HK-2 (cell line): ENCODE results near the gene CT45A3.
"Not testable (repeated sequence)": the region's sequence is repeated elsewhere in the genome, so short reads cannot be mapped to it uniquely, and the experiment has no call there.

Experiments
- DNase-seq: peaks from one replicate; pipeline ENCODE4 v3.0.0-alpha.2; 2018; ENCODE audit not compliant: unreplicated experiment

Gene CT45A3, protein sequence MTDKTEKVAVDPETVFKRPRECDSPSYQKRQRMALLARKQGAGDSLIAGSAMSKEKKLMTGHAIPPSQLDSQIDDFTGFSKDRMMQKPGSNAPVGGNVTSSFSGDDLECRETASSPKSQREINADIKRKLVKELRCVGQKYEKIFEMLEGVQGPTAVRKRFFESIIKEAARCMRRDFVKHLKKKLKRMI

DNA sequence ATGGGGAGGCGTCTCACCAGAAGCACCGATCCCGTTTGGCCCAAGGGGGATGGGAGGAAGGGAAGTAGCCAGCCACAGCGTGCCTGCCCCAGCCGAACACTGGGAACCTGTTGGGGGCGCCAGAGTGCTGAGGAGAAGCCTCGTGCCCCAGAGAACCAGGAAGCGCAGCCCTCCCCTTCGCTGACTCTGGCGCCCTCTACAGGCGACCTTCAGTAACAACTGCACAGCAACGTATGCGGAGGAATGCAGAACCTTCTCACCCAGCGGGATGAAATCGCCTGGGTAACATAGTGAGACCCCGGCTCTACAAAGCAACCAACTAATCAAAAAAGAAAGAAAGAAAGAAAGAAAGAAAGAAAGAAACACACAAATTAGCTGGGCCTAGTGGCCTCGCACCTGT lies at the start of gene CT45A3:
Gene CT45A3 (minus strand): TSS at position 101 of the 400 bp plus-strand sequence. CDS start 3,747 bp downstream, outside the sequence.
- DNase-seq = not testable (repeated sequence)

DNA sequence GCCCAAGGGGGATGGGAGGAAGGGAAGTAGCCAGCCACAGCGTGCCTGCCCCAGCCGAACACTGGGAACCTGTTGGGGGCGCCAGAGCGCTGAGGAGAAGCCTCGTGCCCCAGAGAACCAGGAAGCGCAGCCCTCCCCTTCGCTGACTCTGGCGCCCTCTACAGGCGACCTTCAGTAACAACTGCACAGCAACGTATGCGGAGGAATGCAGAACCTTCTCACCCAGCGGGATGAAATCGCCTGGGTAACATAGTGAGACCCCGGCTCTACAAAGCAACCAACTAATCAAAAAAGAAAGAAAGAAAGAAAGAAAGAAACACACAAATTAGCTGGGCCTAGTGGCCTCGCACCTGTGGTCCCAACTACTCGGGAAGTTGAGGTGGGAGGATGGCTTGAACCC lies 34.7 kb upstream of the CT45A3 start, which contains the start of gene CT45A6:
Gene CT45A6 (minus strand): TSS at position 101 of the 400 bp plus-strand sequence. CDS start 3,794 bp downstream, outside the sequence.
- DNase-seq = not testable (repeated sequence)

DNA sequence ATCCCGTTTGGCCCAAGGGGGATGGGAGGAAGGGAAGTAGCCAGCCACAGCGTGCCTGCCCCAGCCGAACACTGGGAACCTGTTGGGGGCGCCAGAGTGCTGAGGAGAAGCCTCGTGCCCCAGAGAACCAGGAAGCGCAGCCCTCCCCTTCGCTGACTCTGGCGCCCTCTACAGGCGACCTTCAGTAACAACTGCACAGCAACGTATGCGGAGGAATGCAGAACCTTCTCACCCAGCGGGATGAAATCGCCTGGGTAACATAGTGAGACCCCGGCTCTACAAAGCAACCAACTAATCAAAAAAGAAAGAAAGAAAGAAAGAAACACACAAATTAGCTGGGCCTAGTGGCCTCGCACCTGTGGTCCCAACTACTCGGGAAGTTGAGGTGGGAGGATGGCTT lies 17.4 kb upstream of the CT45A3 start, which contains the start of gene CT45A5:
Gene CT45A5 (minus strand): TSS at position 101 of the 400 bp plus-strand sequence. CDS start 3,774 bp downstream, outside the sequence.
- not testable (repeated sequence) for DNase-seq

DNA sequence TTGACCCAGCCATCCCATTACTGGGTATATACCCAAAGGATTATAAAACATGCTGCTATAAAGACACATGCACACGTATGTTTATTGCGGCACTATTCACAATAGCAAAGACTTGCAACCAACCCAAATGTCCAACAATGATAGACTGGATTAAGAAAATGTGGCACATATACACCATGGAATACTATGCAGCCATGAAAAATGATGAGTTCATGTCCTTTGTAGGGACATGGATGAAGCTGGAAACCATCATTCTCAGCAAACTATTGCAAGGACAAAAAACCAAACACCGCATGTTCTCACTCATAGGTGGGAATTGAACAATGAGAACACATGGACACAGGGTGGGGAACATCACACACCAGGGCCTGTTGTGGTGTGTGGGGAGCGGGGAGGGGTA lies 23.3 kb downstream of the CT45A3 start:
- not testable (repeated sequence) for DNase-seq

DNA sequence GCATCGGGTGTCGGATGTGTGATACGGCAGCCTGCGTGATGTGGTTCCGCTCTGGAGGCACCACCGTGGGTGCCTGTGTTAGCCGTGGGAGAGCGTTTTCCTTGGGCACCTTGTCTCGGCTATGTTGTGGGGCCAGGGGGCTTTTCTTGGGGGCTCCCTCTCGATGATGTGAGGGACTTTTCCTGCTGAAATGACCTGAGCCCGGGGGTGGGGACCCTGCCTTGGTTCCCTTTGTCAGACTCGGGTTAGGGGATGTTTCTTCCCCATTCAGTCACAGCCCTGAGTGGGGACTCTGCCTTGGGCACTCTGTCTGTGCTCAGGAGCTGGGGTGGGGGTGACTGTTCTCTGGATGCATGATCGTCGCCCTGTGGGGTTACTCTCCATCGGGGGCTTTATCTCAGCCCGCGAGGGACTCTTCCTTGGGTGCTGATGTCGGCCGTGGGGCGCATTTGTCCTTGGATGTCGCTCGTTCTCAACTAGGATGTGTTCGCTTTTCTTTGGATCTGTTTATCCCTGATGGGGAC lies 26.7 kb downstream of the CT45A3 start:
- DNase-seq = no peak

DNA sequence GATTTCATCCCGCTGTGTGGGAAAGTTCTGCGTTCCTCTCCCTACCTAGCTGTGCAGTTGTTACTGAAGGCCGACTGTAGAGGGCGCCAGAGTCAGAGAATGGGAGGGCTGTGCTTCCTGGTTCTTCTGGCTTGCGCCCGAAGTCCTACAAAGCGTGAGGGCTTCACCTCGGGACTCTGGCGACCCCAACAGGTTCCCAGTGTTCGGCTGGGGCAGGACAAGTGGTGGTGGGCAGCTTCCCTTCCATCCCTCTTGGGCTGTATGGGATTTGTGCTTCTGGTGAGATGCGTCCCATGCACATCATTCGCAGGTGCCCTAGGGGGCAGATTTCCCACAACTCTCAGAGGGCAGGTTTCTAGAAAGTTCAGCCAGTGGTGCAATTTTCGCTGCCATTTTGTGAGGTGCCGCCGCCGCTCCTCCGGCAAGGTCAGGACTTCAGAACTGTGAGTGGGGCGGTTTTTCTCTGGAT lies 27.3 kb downstream of the CT45A3 start:
- peak; percentile 47 for DNase-seq

DNA sequence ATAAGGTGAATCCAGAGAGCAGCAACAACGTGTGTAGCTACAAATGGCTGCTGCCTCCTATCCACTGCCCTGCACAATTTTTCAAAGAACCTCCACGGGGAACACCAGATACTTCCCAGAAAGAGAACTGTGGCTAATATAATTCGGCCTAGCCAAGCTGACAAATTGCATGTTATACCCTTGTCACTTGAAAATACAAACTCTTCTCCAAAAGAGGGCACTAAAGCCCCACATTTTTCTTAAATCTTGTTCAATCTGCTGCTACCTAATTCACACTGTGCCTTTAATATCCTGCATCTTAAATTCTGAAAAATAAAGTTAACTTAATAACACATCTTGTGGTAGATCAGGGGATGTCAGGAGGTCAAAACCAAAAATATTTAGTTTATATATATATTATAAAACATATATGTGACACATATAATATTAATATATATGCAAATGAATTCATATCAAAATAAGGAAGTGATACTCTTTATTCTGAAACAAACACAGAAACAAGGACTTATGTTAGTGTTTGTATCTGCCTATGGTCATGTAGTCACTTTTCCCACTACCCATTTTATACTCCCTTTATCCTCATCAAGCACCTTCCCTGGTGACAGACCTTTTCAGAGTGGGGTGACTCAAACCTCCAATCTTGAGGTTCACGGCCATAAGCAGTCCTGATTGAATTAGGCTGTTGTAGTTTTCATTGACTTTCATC lies 30.5 kb downstream of the CT45A3 start:
- no peak for DNase-seq

DNA sequence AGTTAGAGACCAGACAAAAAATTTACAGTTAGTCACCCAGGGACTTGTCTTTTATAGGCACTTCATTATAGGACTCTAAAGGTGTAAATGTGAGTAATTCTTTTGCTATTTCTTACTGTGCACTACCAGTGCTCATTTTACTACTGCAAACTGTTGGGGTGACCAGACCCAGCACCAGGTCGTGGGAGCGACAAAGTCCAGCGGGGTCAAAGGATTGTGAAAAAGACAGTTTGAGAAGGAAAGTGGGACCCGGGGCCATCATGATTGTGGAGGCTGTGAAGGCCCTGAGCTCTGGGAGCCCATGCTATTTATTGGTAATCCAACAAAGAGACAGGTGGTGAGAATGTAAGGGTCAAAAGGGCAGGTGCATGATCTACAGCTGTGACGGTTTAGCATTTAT lies 33.3 kb downstream of the CT45A3 start:
- DNase-seq = not testable (repeated sequence)

DNA sequence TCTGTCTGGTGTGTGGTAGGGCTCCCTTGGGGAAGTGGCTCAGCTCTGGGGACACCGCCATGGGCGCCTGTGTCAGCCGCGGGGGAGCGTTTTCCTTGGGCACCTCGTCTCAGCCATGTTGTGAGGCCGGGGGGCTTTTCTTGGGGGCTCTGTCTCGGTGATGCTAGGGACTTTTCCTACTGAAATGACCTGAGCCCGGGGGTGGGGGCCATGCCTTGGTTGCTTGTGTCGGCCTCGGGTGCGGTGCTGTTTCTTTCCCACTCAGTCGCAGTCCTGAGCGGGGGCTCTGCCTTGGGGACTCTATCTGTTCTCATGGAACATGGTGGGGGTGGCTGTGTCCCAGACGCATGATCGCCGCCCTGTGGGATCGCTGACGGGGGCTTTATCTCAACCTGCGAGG lies 54.2 kb downstream of the CT45A3 start:
- DNase-seq = no peak

DNA sequence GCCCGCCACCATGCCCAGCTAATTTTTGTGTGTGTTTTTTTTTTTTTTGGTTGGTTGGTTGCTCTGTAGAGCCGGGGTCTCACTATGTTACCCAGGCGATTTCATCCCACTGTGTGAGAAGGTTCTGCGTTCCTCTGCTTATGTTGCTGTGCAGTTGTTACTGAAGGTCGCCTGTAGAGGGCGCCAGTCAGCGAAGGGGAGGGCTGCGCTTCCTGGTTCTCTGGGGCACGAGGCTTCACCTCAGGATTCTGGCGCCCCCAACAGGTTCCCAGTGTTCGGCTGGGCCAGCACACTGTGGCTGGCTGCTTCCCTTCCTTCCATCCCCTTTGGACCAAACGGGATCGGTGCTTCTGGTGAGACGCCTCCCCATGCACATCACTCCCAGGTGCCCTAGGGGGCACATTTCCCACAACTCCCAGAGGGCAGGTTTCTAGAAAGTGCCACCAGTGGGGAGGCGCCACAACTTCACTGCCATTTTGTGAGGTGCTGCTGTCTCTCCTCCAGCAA lies 54.8 kb downstream of the CT45A3 start, which contains the start of gene CT45A1:
Gene CT45A1 (plus strand): TSS at position 457 of the 507 bp plus-strand sequence. CDS start 5,302 bp downstream, outside the sequence.
- not testable (repeated sequence) for DNase-seq
